Measurements from ENCODE around the gene HLF.

DNA sequence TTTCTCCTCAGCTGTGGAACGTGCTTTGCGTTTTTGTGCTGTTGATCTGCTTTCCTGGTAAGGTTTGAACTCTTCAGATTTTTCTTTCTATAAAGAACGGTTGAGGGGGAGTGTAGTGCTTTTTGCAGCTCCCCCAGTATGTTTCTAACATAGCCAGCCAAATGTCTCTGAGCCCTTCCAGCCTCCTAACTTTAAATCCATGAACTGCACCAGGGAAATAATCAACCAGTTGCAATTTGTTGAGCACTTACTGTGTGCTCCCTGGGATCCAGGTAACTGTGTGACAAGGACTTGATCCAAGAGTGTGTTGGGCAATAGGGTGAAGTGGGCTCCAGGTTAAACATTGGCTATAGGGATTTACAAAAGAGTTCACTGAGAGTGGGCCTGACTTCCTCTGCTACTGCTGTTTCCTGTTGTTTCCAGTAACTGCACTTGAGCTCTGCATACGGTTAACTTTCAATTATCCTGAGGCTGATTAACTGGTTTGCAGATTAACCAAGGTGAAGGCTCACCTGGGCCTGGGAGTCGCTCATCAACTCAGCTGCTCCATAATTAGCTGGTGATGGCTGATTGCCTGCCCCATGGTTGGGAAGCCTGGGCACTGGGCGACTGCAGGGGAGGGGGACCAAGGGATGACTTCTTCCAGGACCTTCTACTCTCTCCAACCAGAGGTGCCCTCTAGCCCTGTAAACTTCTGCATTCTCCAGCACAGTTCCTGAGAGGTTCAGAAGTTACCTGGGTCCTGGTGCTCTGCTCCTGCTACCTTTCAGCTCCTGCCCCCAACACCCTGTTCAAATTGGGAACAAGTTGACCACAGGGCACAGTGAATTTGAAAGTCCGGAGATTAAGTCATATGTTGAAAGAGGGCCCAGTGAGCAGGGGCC, 19.5 kb downstream of the HLF start:
- TF ChIP-seq, protein P1, sequence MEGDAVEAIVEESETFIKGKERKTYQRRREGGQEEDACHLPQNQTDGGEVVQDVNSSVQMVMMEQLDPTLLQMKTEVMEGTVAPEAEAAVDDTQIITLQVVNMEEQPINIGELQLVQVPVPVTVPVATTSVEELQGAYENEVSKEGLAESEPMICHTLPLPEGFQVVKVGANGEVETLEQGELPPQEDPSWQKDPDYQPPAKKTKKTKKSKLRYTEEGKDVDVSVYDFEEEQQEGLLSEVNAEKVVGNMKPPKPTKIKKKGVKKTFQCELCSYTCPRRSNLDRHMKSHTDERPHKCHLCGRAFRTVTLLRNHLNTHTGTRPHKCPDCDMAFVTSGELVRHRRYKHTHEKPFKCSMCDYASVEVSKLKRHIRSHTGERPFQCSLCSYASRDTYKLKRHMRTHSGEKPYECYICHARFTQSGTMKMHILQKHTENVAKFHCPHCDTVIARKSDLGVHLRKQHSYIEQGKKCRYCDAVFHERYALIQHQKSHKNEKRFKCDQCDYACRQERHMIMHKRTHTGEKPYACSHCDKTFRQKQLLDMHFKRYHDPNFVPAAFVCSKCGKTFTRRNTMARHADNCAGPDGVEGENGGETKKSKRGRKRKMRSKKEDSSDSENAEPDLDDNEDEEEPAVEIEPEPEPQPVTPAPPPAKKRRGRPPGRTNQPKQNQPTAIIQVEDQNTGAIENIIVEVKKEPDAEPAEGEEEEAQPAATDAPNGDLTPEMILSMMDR (conservative IDR thresholded peaks at IDR 0.05; ENCODE audit: low read depth, low read length): no peak
- TF ChIP-seq POLR2A (IDR thresholded peaks at IDR 0.05; ENCODE audit: low read depth, low read length): no peak
- TF ChIP-seq FOS (IDR thresholded peaks at IDR 0.05; ENCODE audit: low read depth, low read length): no peak
- TF ChIP-seq, protein P2, sequence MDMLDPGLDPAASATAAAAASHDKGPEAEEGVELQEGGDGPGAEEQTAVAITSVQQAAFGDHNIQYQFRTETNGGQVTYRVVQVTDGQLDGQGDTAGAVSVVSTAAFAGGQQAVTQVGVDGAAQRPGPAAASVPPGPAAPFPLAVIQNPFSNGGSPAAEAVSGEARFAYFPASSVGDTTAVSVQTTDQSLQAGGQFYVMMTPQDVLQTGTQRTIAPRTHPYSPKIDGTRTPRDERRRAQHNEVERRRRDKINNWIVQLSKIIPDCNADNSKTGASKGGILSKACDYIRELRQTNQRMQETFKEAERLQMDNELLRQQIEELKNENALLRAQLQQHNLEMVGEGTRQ (IDR thresholded peaks at IDR 0.05; ENCODE audit: low read depth, low read length): no peak
- no peak for TF ChIP-seq CHD1 (IDR thresholded peaks at IDR 0.05; ENCODE audit: low read depth, low read length)
- TF ChIP-seq, protein P3, sequence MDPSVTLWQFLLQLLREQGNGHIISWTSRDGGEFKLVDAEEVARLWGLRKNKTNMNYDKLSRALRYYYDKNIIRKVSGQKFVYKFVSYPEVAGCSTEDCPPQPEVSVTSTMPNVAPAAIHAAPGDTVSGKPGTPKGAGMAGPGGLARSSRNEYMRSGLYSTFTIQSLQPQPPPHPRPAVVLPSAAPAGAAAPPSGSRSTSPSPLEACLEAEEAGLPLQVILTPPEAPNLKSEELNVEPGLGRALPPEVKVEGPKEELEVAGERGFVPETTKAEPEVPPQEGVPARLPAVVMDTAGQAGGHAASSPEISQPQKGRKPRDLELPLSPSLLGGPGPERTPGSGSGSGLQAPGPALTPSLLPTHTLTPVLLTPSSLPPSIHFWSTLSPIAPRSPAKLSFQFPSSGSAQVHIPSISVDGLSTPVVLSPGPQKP (IDR thresholded peaks at IDR 0.05; ENCODE audit: borderline replicate concordance, low read depth, low read length): no peak
- no peak for TF ChIP-seq MAFK (IDR thresholded peaks at IDR 0.05; ENCODE audit: low read depth, low read length)
- no peak for TF ChIP-seq BHLHE40 (IDR thresholded peaks at IDR 0.05; ENCODE audit: low read depth, low read length)
- no peak for TF ChIP-seq SMC3 (IDR thresholded peaks at IDR 0.05; ENCODE audit: low read depth, low read length)
- no peak for TF ChIP-seq RAD21 (IDR thresholded peaks at IDR 0.05; ENCODE audit: low read length)
- no peak for TF ChIP-seq RCOR1 (IDR thresholded peaks at IDR 0.05; ENCODE audit: insufficient replicate concordance, low read length)
- no peak for TF ChIP-seq MAZ (IDR thresholded peaks at IDR 0.05; ENCODE audit: borderline replicate concordance, low read depth, low read length)
- no peak for TF ChIP-seq MXI1 (IDR thresholded peaks at IDR 0.05; ENCODE audit: borderline replicate concordance, low read depth, low read length)
- no peak for TF ChIP-seq NFE2L2 (IDR thresholded peaks at IDR 0.05; ENCODE audit: low read depth, low read length)

Measured in IMR-90 (cell line).